Measurements from ENCODE around the gene AGAP1.

Gene AGAP1

GRCh38 chr2:235957251-235957650, 463.4 kb downstream of the AGAP1 start:
- DNase-seq (ENCODE audit: insufficient read length, low spot score) (no peak), FAIRE-seq (no peak)
- TF ChIP-seq TAF1 (IDR thresholded peaks at IDR 0.05; ENCODE audit: low read depth, low read length) (no peak), POLR2AphosphoS5 (IDR thresholded peaks at IDR 0.05; ENCODE audit: low read depth, low read length) (no peak), SPI1 (IDR thresholded peaks at IDR 0.05; ENCODE audit: low read depth, low read length) (no peak), PAX5 (IDR thresholded peaks at IDR 0.05; ENCODE audit: insufficient read depth, low read length, severe bottlenecking) (no peak), POU2F2 (IDR thresholded peaks at IDR 0.05; ENCODE audit: low read depth, low read length) (no peak), POLR2A (IDR thresholded peaks at IDR 0.05; ENCODE audit: low read depth, low read length) (no peak)

GRCh38 chr2:235958221-235958930, 464.5 kb downstream of the AGAP1 start:
- TF ChIP-seq TAF1 (IDR thresholded peaks at IDR 0.05; ENCODE audit: low read depth, low read length) (no peak), POU2F2 (IDR thresholded peaks at IDR 0.05; ENCODE audit: low read depth, low read length) (no peak), POLR2AphosphoS5 (IDR thresholded peaks at IDR 0.05; ENCODE audit: low read depth, low read length) (no peak), PAX5 (IDR thresholded peaks at IDR 0.05; ENCODE audit: insufficient read depth, low read length, severe bottlenecking) (no peak), POLR2A (IDR thresholded peaks at IDR 0.05; ENCODE audit: low read depth, low read length) (no peak), SPI1 (IDR thresholded peaks at IDR 0.05; ENCODE audit: low read depth, low read length) (no peak)
- DNase-seq (ENCODE audit: insufficient read length, low spot score) (no peak), FAIRE-seq (no peak)

- no peak for DNase-seq (ENCODE audit: insufficient read length, low spot score)
- no peak for FAIRE-seq
- no peak for TF ChIP-seq POLR2AphosphoS5 (IDR thresholded peaks at IDR 0.05; ENCODE audit: low read depth, low read length)
- TF ChIP-seq PAX5 (IDR thresholded peaks at IDR 0.05; ENCODE audit: insufficient read depth, low read length, severe bottlenecking) = no peak
- no peak for TF ChIP-seq SPI1 (IDR thresholded peaks at IDR 0.05; ENCODE audit: low read depth, low read length)
- TF ChIP-seq POU2F2 (IDR thresholded peaks at IDR 0.05; ENCODE audit: low read depth, low read length) = no peak
- TF ChIP-seq TAF1 (IDR thresholded peaks at IDR 0.05; ENCODE audit: low read depth, low read length) = no peak
- no peak for TF ChIP-seq POLR2A (IDR thresholded peaks at IDR 0.05; ENCODE audit: low read depth, low read length)
Observed at GRCh38 chr2:235958931-235959410, 465.1 kb downstream of the AGAP1 start.

GRCh38 chr2:235960011-235960715, 466.3 kb downstream of the AGAP1 start:
- no peak for DNase-seq (ENCODE audit: insufficient read length, low spot score)
- no peak for FAIRE-seq
- TF ChIP-seq PAX5 (IDR thresholded peaks at IDR 0.05; ENCODE audit: insufficient read depth, low read length, severe bottlenecking) (no peak), POLR2A (IDR thresholded peaks at IDR 0.05; ENCODE audit: low read depth, low read length) (no peak), POU2F2 (IDR thresholded peaks at IDR 0.05; ENCODE audit: low read depth, low read length) (no peak), POLR2AphosphoS5 (IDR thresholded peaks at IDR 0.05; ENCODE audit: low read depth, low read length) (no peak), SPI1 (IDR thresholded peaks at IDR 0.05; ENCODE audit: low read depth, low read length) (no peak), TAF1 (IDR thresholded peaks at IDR 0.05; ENCODE audit: low read depth, low read length) (no peak)

- FAIRE-seq = no peak
- no peak for TF ChIP-seq SPI1 (IDR thresholded peaks at IDR 0.05; ENCODE audit: low read depth, low read length)
- TF ChIP-seq TAF1 (IDR thresholded peaks at IDR 0.05; ENCODE audit: low read depth, low read length) = no peak
- TF ChIP-seq POLR2A (IDR thresholded peaks at IDR 0.05; ENCODE audit: low read depth, low read length) = no peak
- no peak for TF ChIP-seq POLR2AphosphoS5 (IDR thresholded peaks at IDR 0.05; ENCODE audit: low read depth, low read length)
- TF ChIP-seq POU2F2 (IDR thresholded peaks at IDR 0.05; ENCODE audit: low read depth, low read length) = no peak
- no peak for DNase-seq (ENCODE audit: insufficient read length, low spot score)
Observed at GRCh38 chr2:235960716-235961640, 467.1 kb downstream of the AGAP1 start.

- TF ChIP-seq POLR2AphosphoS5 (IDR thresholded peaks at IDR 0.05; ENCODE audit: low read depth, low read length) = no peak
- DNase-seq (ENCODE audit: insufficient read length, low spot score) (no peak), FAIRE-seq (no peak)
Observed at GRCh38 chr2:235961711-235962110, 467.9 kb downstream of the AGAP1 start.

GRCh38 chr2:235963853-235964577, 470.2 kb downstream of the AGAP1 start:
- TF ChIP-seq SPI1 (IDR thresholded peaks at IDR 0.05; ENCODE audit: low read depth, low read length) (no peak), POU2F2 (IDR thresholded peaks at IDR 0.05; ENCODE audit: low read depth, low read length) (no peak), POLR2AphosphoS5 (IDR thresholded peaks at IDR 0.05; ENCODE audit: low read depth, low read length) (no peak), POLR2A (IDR thresholded peaks at IDR 0.05; ENCODE audit: low read depth, low read length) (no peak), PAX5 (IDR thresholded peaks at IDR 0.05; ENCODE audit: insufficient read depth, low read length, severe bottlenecking) (no peak), TAF1 (IDR thresholded peaks at IDR 0.05; ENCODE audit: low read depth, low read length) (no peak)
- DNase-seq (ENCODE audit: insufficient read length, low spot score) (no peak), FAIRE-seq (no peak)

- FAIRE-seq = no peak
- TF ChIP-seq POLR2A (IDR thresholded peaks at IDR 0.05; ENCODE audit: low read depth, low read length) (no peak), SPI1 (IDR thresholded peaks at IDR 0.05; ENCODE audit: low read depth, low read length) (no peak), TAF1 (IDR thresholded peaks at IDR 0.05; ENCODE audit: low read depth, low read length) (no peak), POLR2AphosphoS5 (IDR thresholded peaks at IDR 0.05; ENCODE audit: low read depth, low read length) (no peak), POU2F2 (IDR thresholded peaks at IDR 0.05; ENCODE audit: low read depth, low read length) (no peak), PAX5 (IDR thresholded peaks at IDR 0.05; ENCODE audit: insufficient read depth, low read length, severe bottlenecking) (no peak)
Observed at GRCh38 chr2:235964787-235965390, 471.0 kb downstream of the AGAP1 start.

More at GRCh38 chr2:235964787-235965390, 471.0 kb downstream of the AGAP1 start:
- no peak for DNase-seq (ENCODE audit: insufficient read length, low spot score)
